AG09319 (cell line): ENCODE data around the gene CSRP1.
"Not testable (repeated sequence)": the region's sequence is repeated elsewhere in the genome, so short reads cannot be mapped to it uniquely, and the experiment has no call there.

Experiments
- DNase-seq: peaks from one replicate; pipeline ENCODE4 v3.0.0-alpha.2; 2010; ENCODE audit warnings: low read depth; ENCODE audit errors: extremely low read depth
- TF ChIP-seq, protein P1 (sequence below): IDR thresholded peaks from 2 replicates; pipeline ENCODE4 v1.5.1; 2011; ENCODE audit warnings: low read depth, mild to moderate bottlenecking, inconsistent platforms, low read length, moderate library complexity

The CSRP1 gene

DNA sequence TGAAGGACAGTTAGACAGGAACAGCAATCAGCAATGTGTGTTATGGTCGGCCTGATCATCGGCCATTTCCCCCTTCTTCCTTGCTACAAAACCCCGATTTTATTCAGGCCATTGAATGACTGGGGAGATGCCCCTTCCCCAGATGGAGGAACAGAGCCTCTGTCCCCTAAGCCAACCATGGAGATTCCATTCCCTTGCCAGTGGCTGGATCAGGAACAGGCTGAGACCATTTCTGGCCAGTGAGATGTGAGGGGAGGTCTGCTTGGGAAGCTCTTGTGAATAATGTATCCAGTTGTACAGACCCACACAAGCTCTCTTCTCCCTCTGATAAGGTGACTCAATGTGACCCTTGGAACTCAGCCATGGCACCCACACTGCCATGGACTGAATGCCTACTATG lies 7.7 kb downstream of the CSRP1 start:
- TF ChIP-seq, protein P1, sequence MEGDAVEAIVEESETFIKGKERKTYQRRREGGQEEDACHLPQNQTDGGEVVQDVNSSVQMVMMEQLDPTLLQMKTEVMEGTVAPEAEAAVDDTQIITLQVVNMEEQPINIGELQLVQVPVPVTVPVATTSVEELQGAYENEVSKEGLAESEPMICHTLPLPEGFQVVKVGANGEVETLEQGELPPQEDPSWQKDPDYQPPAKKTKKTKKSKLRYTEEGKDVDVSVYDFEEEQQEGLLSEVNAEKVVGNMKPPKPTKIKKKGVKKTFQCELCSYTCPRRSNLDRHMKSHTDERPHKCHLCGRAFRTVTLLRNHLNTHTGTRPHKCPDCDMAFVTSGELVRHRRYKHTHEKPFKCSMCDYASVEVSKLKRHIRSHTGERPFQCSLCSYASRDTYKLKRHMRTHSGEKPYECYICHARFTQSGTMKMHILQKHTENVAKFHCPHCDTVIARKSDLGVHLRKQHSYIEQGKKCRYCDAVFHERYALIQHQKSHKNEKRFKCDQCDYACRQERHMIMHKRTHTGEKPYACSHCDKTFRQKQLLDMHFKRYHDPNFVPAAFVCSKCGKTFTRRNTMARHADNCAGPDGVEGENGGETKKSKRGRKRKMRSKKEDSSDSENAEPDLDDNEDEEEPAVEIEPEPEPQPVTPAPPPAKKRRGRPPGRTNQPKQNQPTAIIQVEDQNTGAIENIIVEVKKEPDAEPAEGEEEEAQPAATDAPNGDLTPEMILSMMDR = no peak
- no peak for DNase-seq

DNA sequence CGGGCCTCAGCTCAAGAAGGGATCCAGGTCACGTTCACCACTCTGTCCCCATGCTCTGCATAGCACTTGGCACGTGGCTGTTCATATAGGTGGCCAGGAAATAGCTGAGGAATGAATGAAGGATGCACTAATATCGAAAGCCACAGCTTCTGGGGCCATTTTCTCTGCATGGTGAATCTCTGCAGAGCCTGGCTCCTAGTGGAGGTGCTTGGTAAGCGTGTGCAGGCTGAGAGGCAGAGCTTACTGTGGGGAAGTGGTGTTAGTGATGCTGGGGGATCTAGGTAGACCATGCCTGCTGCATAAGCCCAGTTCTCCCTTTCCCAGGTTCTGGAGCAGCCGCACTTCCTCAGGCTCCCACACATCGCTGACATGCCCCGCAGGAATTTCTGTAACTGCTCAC lies 8.3 kb downstream of the CSRP1 start:
- TF ChIP-seq, protein P1 = no peak
- DNase-seq = no peak

DNA sequence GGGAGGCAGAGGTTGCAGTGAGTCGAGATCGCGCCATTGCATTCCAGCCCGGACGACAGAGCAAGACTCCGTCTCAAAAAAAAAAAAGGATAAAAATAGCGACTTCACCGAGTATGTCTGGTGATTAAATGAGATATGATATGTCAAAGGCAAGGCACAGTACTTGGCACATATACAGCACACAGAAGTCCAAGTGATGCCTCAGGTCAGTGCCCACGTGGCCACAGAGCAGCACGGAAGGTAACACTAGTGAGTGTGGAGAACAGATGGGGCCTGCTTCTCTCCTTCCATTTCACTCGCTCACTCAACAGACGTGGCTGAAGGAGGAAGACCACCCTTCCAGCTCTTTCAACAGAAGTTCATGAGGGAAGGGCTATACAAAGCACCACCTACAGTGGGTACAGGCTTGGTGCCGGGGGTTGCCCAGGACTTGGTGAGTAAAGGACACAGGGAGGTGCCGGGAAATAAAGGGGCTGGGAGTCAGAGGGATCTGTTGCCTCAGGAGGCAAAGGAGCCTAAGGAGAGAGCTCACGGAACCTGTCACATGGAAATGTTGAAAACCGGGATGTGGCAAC lies 8.9 kb downstream of the CSRP1 start:
- DNase-seq = no peak
- TF ChIP-seq, protein P1 = no peak

DNA sequence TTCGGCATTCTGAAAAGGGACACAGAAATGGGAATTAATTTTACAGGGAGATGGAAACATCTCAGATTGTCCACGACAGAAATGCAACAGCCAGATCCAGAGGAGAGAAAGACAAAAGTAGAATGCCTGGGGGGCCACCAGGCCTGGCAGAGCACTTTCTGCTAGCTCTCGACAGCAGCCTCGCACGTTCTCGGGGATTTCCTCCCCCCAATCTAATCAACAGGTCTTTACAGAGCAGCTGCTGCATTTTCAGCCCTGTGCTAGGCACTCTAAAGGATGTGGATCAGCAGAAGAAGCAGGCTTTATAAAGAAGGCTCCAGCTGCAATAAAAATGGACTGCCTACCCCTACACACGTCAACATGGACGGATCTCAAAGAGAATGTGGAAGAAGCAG lies 10.6 kb downstream of the CSRP1 start:
- DNase-seq = no peak
- TF ChIP-seq, protein P1 = no peak

DNA sequence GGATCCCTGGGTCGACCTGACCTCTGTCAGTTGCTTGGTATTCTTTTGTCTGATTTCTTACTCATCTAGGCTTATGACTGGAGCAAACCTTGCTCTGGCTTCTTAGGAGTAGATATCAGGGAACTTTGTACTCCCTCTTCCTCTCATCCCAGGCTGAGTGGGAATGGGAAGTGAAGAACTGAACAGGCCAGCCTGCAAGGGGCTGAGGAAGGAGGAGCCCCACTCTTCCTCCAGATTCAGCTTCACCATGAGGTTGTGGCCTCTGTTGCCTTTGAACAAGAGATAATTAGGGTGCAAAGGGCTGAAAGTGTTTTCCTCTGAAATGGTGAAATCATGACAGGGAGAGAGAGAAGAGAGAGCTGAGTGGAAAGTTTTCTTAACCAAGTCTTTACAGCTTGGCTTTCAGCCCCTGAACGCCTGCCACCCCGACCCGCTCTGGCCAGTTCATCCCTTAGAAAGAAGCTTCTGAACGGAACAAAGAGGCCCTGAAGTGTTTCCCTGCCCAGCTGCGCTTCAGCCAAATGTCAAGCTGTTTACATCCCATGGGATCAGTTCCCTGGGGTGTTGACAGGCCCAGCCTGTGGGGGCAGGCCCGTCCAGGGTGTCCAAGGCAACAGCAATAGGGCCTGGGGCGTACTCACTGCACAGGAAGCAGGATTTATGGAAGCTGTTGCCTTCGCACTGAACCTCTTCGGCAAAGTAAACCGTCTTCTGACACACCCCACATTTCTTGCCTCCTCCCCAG lies 11.2 kb downstream of the CSRP1 start:
- DNase-seq = no peak
- TF ChIP-seq, protein P1 = no peak

DNA sequence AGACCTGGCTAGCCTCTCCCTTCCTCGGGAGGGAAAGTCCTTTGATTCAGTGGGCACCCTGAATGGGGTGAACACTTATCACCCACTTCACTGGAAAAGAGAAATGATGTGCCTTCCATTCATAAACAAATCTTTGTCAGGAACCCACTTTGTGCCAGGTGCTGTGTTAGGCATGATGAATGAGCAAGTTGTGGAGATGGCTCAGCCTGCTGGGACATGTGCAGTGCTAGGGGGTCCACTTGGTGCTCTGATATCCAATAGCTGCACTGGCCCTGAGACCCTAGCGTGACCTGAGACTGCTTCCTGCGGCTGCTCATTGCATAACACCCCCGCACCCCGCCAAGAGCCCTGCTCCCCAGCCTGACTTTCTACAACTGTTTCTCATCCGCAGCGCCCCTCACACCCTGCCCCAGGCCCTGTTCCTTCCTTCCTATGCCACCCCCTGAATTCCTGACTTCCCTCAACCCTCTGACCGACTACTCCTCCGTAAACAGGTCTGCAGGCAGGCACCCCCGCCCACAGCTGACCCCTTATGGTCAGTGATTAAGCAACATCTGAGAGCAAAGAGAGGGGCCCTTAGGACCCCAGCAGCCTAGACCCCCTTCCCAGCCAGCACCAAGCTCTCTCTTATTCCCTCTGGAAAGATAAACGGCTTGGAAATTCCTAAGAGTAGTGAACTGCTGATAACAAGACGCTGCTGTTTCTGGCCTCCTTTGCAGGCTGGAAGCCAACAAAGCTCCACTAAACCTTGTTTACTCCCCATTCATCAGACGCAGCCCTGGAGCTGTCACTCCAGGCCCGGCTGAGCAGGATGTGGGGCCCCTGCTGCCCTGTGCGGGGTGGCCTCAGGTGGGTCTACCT lies 12.9 kb downstream of the CSRP1 start:
- TF ChIP-seq, protein P1 = no peak
- DNase-seq = no peak

DNA sequence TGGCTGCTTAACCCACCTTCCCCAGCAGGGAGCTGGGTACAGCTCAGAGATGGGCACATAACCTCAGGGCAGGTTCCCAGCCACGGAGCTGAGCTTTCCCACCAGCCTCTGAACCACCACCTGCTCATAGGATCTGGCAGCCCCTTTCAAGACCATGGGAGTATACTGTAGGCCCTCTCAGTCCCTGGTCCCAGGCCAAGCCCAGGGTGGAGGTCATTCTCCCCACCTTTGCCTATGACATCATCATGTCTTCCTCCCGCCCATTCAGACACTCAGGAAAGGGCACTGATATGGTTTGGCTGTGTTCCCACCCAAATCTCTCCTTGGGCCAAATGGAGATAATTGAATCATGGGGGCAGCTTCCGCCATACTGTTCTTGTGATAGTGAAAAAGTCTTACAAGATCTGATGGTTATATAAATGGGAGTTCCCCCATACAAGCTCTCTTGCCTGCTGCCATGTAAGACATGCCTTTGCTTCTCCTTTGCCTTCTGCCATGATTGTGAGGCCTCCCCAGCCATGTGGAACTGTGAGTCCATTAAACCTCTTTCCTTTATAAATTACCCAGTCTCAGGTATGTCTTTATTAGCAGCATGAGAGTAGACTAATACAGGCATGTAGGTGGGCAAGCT lies 13.8 kb downstream of the CSRP1 start:
- DNase-seq = not testable (repeated sequence)
